Panc1 (cell line): Measurements from ENCODE around the gene CD96. TPM values are rescaled to one million over a fixed set of nuclear protein-coding genes. Genes with fewer than 3 reads are reported as not detected.

Experiments
- ATAC-seq: fragments of 200-7000 bp; cut with Tn5 transposase; 2 replicates; pipeline ENCODE4 v1.9.1; 2020; ENCODE audit warnings: mild to moderate bottlenecking, moderate library complexity
- BruUV-seq: library from RNA; stranded (reverse); fragments of 400-500 nt; replicated peaks from 2 replicates; lab custom pipeline; 2021; lab: Mats Ljungman, UMichigan
- CTCF ChIA-PET: fragments of 300-600 bp; sonication (Branson Sonifier 250); formaldehyde crosslinking; loops from one replicate; lab custom pipeline; 2022; ENCODE audit warnings: antibody characterized with exemption; lab: Charles Lee
- POLR2A ChIA-PET: fragments of 300-600 bp; sonication (Branson Sonifier 250); formaldehyde crosslinking; loops from one replicate; lab custom pipeline; 2022; ENCODE audit warnings: antibody characterized with exemption; lab: Charles Lee
- DNase-seq: peaks from one replicate; pipeline ENCODE4 v3.0.0-alpha.2; 2010; ENCODE audit warnings: low read depth, low spot score
- H3K27ac ChIP-seq: 2 replicates; pipeline ENCODE4 v1.5.1; 2011; ENCODE audit warnings: mild to moderate bottlenecking, low read length, inconsistent platforms
- H3K27me3 ChIP-seq: fragments of 200-500 bp; sonication (Bioruptor generic); 2 replicates; pipeline ENCODE4 v1.6.0; 2014; ENCODE audit warnings: low read length, inconsistent platforms; ENCODE audit not compliant: control insufficient read depth, insufficient read depth
- H3K36me3 ChIP-seq: fragments of 200-500 bp; sonication (Bioruptor generic); 2 replicates; pipeline ENCODE4 v1.5.1; 2014; ENCODE audit warnings: inconsistent platforms, mild to moderate bottlenecking, low read length, moderate library complexity; ENCODE audit not compliant: control insufficient read depth, insufficient read depth
- H3K4me1 ChIP-seq: 2 replicates; pipeline ENCODE4 v1.5.1; 2011; ENCODE audit warnings: inconsistent platforms, mild to moderate bottlenecking, low read length, moderate library complexity; ENCODE audit not compliant: control insufficient read depth, insufficient read depth
- H3K4me3 ChIP-seq, 2 experiments: 2 replicates each; pipeline ENCODE4 v1.5.1; 2011 to 2012; ENCODE audit warnings: low read depth in 2 of 2, low read length in 2 of 2, mild to moderate bottlenecking in 2 of 2, inconsistent platforms in 1 of 2, moderate library complexity in 1 of 2
- H3K9me3 ChIP-seq: fragments of 200-500 bp; sonication (Bioruptor generic); 2 replicates; pipeline ENCODE4 v1.5.1; 2014; ENCODE audit warnings: low read depth, mild to moderate bottlenecking, inconsistent platforms, low read length, moderate library complexity; ENCODE audit not compliant: control insufficient read depth, insufficient read depth
- POLR2AphosphoS5 ChIP-seq: IDR thresholded peaks from 2 replicates; pipeline ENCODE4 v1.6.1; 2012; ENCODE audit warnings: mild to moderate bottlenecking, low read depth, low read length, moderate library complexity
- SIN3A ChIP-seq: IDR thresholded peaks from 2 replicates; pipeline ENCODE4 v1.6.1; 2012; ENCODE audit warnings: low read depth, mild to moderate bottlenecking, low read length, moderate library complexity, borderline replicate concordance; ENCODE audit not compliant: insufficient read depth
- TCF7L2 ChIP-seq: IDR thresholded peaks from 2 replicates; pipeline ENCODE4 v1.6.1; 2011; ENCODE audit warnings: mild to moderate bottlenecking, low read depth, low read length, inconsistent platforms
- in situ Hi-C: cut with HindIII; loops from 2 replicates; pipeline ENCODE4 v1.10.0; 2016; ENCODE audit warnings: low sequenced_read_pairs, low pct_unique_long_range_greater_than_20kb
- intact Hi-C: fragments of 100-400 bp; cut with micrococcal nuclease; formaldehyde crosslinking; loops from one replicate; pipeline ENCODE4 v1.10.0; 2022; ENCODE audit not compliant: unreplicated experiment
- total RNA-seq: library from RNA; stranded (reverse); gene quantifications from one replicate; pipeline ENCODE4 v1.2.1, GENCODE V29; 2021; ENCODE audit not compliant: unreplicated experiment
- TF ChIP-seq, protein P1 (sequence below): fragments of 450-650 bp; IDR thresholded peaks from 2 replicates; pipeline ENCODE4 v1.5.1; 2017; ENCODE audit warnings: mild to moderate bottlenecking
- TF ChIP-seq, protein P2 (sequence below), 2 experiments: IDR thresholded peaks; 2 replicates each; pipeline ENCODE4 v1.6.1; 2011 to 2012; ENCODE audit warnings: low read depth in 2 of 2, control low read depth in 1 of 2, low read length in 1 of 2, mild to moderate bottlenecking in 1 of 2, moderate library complexity in 1 of 2; ENCODE audit not compliant: insufficient read depth in 1 of 2

CD96 gene
- total RNA-seq, 1 experiment from 2014 or later: not detected

DNA sequence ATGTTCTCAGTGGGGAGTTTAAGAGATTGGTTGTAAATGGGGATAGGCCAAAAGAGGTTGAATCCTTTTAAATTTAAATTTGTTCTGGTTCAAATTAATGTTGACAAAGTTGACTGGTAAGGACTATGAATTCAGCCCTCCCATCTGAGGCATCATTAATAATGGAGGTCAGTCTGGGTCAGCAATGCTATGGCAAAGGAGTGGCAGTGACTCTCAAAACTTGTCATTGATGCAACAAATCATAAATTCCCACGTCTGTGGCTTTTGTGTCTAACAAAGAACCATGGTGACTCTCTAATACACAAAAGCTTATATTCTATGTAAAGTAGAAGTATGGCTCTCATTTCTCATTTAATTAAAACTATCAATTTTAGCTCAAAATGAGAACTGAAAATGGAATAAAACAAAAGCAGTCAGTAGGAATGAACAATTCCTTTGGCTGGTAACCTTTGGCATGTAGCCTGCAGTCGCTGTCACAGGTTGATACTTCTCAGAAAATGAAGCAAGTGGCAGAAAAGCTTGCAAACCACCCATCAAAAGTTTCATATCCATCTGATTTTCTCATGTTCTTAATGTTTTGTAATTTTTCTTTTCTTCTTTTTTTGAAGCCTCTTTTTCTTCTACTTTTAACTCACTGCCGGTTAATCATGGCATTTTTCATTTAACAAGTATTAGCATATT is 65.4 kb downstream of the CD96 start:
- H3K36me3 ChIP-seq: no peaks in the 10 kb centered on the region
- H3K27ac ChIP-seq: no peak overlapping the region
- CTCF ChIA-PET: no interaction called here
- H3K9me3 ChIP-seq: no peaks in the 10 kb centered on the region
- H3K4me3 ChIP-seq: no peak overlapping the region
- BruUV-seq: no TSS peak
- DNase-seq (no peak), ATAC-seq (no peak)
- intact Hi-C loops: no loop called here
- in situ Hi-C loops: no loop called here
- TF ChIP-seq, protein P1, sequence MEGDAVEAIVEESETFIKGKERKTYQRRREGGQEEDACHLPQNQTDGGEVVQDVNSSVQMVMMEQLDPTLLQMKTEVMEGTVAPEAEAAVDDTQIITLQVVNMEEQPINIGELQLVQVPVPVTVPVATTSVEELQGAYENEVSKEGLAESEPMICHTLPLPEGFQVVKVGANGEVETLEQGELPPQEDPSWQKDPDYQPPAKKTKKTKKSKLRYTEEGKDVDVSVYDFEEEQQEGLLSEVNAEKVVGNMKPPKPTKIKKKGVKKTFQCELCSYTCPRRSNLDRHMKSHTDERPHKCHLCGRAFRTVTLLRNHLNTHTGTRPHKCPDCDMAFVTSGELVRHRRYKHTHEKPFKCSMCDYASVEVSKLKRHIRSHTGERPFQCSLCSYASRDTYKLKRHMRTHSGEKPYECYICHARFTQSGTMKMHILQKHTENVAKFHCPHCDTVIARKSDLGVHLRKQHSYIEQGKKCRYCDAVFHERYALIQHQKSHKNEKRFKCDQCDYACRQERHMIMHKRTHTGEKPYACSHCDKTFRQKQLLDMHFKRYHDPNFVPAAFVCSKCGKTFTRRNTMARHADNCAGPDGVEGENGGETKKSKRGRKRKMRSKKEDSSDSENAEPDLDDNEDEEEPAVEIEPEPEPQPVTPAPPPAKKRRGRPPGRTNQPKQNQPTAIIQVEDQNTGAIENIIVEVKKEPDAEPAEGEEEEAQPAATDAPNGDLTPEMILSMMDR: no peak
- no peak for TF ChIP-seq POLR2AphosphoS5
- H3K27me3 ChIP-seq: no peaks in the 10 kb centered on the region
- POLR2A ChIA-PET: no interaction called here
- H3K4me1 ChIP-seq: no peaks in the 10 kb centered on the region

DNA sequence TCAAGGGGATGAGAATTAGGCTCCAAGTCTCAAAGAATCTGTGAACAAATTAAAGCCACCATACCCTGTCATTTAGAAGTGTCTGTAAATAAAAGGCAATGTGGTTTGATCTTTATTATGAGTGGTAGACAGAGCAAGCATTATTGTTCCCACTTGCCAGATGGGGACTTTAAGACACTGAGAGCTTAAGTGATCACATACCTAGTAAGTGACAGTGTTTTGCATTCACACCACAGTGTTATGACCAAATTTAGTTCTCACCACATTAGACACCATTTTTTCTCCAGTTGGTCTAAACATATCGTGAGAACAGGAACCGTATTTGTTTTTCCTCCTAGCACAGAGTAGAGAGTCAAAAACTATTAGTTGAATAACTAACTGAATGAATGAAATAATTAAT is 66.4 kb downstream of the CD96 start:
- no peak overlapping the region for H3K4me3 ChIP-seq
- ChIA-PET CTCF (no interaction called here), POLR2A (no interaction called here)
- no peaks in the 10 kb centered on the region for H3K27me3 ChIP-seq
- no peaks in the 10 kb centered on the region for H3K36me3 ChIP-seq
- H3K9me3 ChIP-seq: no peaks in the 10 kb centered on the region
- DNase-seq (no peak), ATAC-seq (no peak)
- no peak overlapping the region for H3K27ac ChIP-seq
- intact Hi-C loops (no loop called here), in situ Hi-C loops (no loop called here)
- TF ChIP-seq, protein P1: no peak
- no peak for TF ChIP-seq POLR2AphosphoS5
- no peak for TF ChIP-seq TCF7L2
- TF ChIP-seq, protein P2, sequence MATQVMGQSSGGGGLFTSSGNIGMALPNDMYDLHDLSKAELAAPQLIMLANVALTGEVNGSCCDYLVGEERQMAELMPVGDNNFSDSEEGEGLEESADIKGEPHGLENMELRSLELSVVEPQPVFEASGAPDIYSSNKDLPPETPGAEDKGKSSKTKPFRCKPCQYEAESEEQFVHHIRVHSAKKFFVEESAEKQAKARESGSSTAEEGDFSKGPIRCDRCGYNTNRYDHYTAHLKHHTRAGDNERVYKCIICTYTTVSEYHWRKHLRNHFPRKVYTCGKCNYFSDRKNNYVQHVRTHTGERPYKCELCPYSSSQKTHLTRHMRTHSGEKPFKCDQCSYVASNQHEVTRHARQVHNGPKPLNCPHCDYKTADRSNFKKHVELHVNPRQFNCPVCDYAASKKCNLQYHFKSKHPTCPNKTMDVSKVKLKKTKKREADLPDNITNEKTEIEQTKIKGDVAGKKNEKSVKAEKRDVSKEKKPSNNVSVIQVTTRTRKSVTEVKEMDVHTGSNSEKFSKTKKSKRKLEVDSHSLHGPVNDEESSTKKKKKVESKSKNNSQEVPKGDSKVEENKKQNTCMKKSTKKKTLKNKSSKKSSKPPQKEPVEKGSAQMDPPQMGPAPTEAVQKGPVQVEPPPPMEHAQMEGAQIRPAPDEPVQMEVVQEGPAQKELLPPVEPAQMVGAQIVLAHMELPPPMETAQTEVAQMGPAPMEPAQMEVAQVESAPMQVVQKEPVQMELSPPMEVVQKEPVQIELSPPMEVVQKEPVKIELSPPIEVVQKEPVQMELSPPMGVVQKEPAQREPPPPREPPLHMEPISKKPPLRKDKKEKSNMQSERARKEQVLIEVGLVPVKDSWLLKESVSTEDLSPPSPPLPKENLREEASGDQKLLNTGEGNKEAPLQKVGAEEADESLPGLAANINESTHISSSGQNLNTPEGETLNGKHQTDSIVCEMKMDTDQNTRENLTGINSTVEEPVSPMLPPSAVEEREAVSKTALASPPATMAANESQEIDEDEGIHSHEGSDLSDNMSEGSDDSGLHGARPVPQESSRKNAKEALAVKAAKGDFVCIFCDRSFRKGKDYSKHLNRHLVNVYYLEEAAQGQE (IDR thresholded peaks at IDR 0.05; ENCODE audit: insufficient read depth in 1 of 2, low read depth in 2 of 2, low read length in 1 of 2): no peak
- no peak for TF ChIP-seq SIN3A
- no TSS peak for BruUV-seq
- H3K4me1 ChIP-seq: no peaks in the 10 kb centered on the region
